ENCODE measurements around the gene NCAM2. TPM values are rescaled to one million over a fixed set of nuclear protein-coding genes. Genes with fewer than 3 reads are reported as not detected.

Gene NCAM2
- total RNA-seq, 1 donor from 2014 or later = 22.6 TPM

DNA sequence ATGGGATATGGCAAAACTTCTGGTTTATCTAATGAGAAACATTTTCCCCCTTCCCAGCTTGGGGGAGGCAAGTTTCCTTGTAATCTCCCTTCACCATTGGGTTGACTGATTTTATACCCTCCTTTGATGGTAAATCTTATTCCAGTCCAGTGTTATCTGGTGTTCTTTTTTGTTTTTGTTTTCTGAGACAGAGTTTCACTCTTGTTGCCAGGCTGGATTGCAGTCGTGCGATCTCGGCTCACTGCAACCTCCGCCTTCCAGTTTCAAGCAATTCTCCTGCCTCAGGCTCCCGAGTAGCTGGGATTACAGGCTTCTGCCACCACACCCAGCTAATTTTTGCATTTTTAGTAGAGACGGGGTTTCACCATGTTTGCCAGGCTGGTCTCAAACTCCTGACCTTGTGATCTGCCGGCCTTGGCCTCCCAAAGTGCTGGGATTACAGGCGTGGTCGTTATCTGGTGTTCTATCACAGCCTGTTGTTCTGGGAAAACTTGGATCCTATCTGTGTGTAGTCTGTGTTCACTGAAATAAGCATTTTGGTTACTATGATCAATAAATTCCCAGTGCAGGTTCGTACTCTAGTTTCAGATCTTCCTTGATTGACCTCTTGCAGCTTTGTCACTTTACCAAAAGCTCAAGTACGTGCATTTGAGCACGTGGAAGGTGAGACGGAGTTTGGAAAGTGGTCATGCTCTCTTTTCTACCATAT, 281.1 kb downstream of the NCAM2 start:
- DNase-seq (ENCODE audit: extremely low spot score, unreplicated experiment) = no peak
- Mint-ChIP-seq H3K36me3 (no peaks in the 10 kb centered on the region), H3K27ac (no peak overlapping the region), H3K4me1 (ENCODE audit: unreplicated experiment) (no peaks in the 10 kb centered on the region), H3K4me3 (no peak overlapping the region), H3K9me3 (no peaks in the 10 kb centered on the region), H3K27me3 (no peaks in the 10 kb centered on the region)
- TF ChIP-seq, protein P1, sequence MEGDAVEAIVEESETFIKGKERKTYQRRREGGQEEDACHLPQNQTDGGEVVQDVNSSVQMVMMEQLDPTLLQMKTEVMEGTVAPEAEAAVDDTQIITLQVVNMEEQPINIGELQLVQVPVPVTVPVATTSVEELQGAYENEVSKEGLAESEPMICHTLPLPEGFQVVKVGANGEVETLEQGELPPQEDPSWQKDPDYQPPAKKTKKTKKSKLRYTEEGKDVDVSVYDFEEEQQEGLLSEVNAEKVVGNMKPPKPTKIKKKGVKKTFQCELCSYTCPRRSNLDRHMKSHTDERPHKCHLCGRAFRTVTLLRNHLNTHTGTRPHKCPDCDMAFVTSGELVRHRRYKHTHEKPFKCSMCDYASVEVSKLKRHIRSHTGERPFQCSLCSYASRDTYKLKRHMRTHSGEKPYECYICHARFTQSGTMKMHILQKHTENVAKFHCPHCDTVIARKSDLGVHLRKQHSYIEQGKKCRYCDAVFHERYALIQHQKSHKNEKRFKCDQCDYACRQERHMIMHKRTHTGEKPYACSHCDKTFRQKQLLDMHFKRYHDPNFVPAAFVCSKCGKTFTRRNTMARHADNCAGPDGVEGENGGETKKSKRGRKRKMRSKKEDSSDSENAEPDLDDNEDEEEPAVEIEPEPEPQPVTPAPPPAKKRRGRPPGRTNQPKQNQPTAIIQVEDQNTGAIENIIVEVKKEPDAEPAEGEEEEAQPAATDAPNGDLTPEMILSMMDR (conservative IDR thresholded peaks at IDR 0.05) = no peak

GRCh38 chr21:21283810-21284209, 285.6 kb downstream of the NCAM2 start:
- H3K27ac Mint-ChIP-seq = no peak overlapping the region
- H3K27me3 Mint-ChIP-seq = no peaks in the 10 kb centered on the region
- TF ChIP-seq, protein P1 (conservative IDR thresholded peaks at IDR 0.05) = no peak
- DNase-seq (ENCODE audit: extremely low spot score, unreplicated experiment) = no peak
- H3K36me3 Mint-ChIP-seq = no peaks in the 10 kb centered on the region
- H3K4me1 Mint-ChIP-seq (ENCODE audit: unreplicated experiment) = no peaks in the 10 kb centered on the region
- no peak overlapping the region for H3K4me3 Mint-ChIP-seq
- H3K9me3 Mint-ChIP-seq = no peaks in the 10 kb centered on the region

DNA sequence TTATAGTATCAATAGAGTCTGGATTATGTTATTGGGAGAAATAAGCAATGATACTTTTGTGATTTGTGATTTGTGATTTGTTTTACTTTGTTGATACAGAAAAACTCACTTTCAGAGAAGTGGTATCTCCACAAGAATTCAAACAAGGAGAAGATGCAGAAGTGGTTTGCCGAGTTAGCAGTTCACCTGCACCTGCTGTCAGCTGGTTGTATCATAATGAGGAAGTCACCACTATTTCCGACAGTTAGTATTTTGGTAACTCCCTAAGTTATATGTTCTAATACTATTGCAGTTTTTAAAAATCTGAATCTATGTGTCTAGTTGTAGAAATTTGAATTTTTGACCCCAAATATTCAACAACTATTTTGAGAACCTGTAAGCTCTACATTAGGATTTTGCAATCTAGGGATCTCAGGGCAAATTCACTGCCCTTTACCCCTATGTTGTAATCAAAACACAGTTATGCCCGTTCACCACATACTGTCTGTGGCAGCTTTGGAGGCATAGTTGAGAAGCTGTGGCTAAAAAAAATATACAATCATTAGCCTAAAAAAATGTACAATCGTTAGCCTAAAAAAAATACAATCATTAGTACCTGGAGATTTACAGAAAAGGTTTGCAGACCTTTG, 288.1 kb downstream of the NCAM2 start:
- Mint-ChIP-seq H3K27ac (no peak overlapping the region), H3K36me3 (no peaks in the 10 kb centered on the region), H3K4me1 (ENCODE audit: unreplicated experiment) (no peaks in the 10 kb centered on the region), H3K4me3 (no peak overlapping the region), H3K9me3 (no peaks in the 10 kb centered on the region), H3K27me3 (no peaks in the 10 kb centered on the region)
- no peak for DNase-seq (ENCODE audit: extremely low spot score, unreplicated experiment)
- TF ChIP-seq, protein P1 (conservative IDR thresholded peaks at IDR 0.05) = no peak

DNA sequence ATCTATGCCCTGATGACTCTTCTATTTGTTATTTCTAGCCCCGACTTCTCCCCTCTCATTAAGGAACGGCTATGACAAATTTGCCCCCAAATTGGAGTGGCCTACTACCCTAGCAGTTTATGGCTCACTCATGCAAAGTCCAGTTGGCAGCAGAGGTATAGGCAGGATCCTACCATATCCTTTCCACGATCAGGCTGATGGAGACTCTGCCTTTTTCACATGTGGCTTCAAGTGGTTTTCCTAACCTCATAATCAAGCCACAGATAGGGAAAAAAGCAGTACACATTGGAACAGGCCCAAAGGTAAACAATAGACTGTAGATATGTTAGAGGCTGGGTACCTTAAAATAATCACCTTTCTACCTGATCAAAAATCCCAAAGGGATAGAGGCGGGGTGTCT, 292.5 kb downstream of the NCAM2 start:
- no peak for DNase-seq (ENCODE audit: extremely low spot score, unreplicated experiment)
- H3K27me3 Mint-ChIP-seq = no peaks in the 10 kb centered on the region
- no peak overlapping the region for H3K27ac Mint-ChIP-seq
- no peaks in the 10 kb centered on the region for H3K36me3 Mint-ChIP-seq
- H3K4me1 Mint-ChIP-seq (ENCODE audit: unreplicated experiment) = no peaks in the 10 kb centered on the region
- TF ChIP-seq, protein P1 (conservative IDR thresholded peaks at IDR 0.05) = no peak
- no peaks in the 10 kb centered on the region for H3K9me3 Mint-ChIP-seq
- H3K4me3 Mint-ChIP-seq = no peak overlapping the region

- H3K4me3 Mint-ChIP-seq = no peak overlapping the region
- no peak for DNase-seq (ENCODE audit: extremely low spot score, unreplicated experiment)
- TF ChIP-seq, protein P1 (conservative IDR thresholded peaks at IDR 0.05) = no peak
Measured at GRCh38 chr21:21291883-21292569, 293.8 kb downstream of the NCAM2 start.

More at GRCh38 chr21:21291883-21292569, 293.8 kb downstream of the NCAM2 start:
- Mint-ChIP-seq H3K36me3 (no peaks in the 10 kb centered on the region), H3K27me3 (no peaks in the 10 kb centered on the region), H3K4me1 (ENCODE audit: unreplicated experiment) (no peaks in the 10 kb centered on the region), H3K9me3 (no peaks in the 10 kb centered on the region), H3K27ac (no peak overlapping the region)

Data from type B pancreatic cell (in vitro differentiated cells).